B cell (primary cell): ENCODE data around the gene SAPCD2. TPM values are rescaled to one million over a fixed set of nuclear protein-coding genes. Genes with fewer than 3 reads are reported as not detected.

Experiments
- ATAC-seq: fragments of 200-7000 bp; cut with Tn5 transposase; one replicate; pipeline ENCODE4 v1.10.0; 2021; ENCODE audit warnings: low read depth, mild to moderate bottlenecking, moderate number of reproducible peaks, moderate library complexity
- CTCF ChIA-PET: fragments of 350-600 bp; sonication (Branson Sonifier 250); formaldehyde crosslinking; loops from one replicate; lab custom pipeline; 2021; ENCODE audit warnings: antibody characterized with exemption, inconsistent platforms; lab: Charles Lee
- POLR2A ChIA-PET: fragments of 350-600 bp; sonication (Branson Sonifier 250); formaldehyde crosslinking; loops from one replicate; lab custom pipeline; 2021; ENCODE audit warnings: antibody characterized with exemption; lab: Charles Lee
- DNase-seq: peaks from one replicate; pipeline ENCODE4 v3.0.0; 2013
- H2AFZ ChIP-seq: 2 replicates; pipeline ENCODE4 v1.6.1; 2012; ENCODE audit warnings: mild to moderate bottlenecking, low read depth, low read length; ENCODE audit not compliant: insufficient read depth, poor library complexity, severe bottlenecking
- H3K27ac ChIP-seq, 2 donors: 1 replicate in 1 of 2; 2 replicates in 1 of 2; pipeline ENCODE4 v1.5.1; 2012 to 2013; ENCODE audit warnings: low read length in 2 of 2, mild to moderate bottlenecking in 2 of 2, moderate library complexity in 1 of 2
- H3K27me3 ChIP-seq, 4 experiments: fragments of 200-600 bp in 1 of 4; sonication (generic) in 1 of 4; replicated peaks in 1 of 4; 1 replicate in 2 of 4; 2 replicates in 2 of 4; pipeline versions ENCODE4 v1.6.1 to v1.7.0; 2013 to 2016; ENCODE audit warnings: low read length in 3 of 4, mild to moderate bottlenecking in 2 of 4, mixed read lengths in 1 of 4, moderate library complexity in 1 of 4; ENCODE audit not compliant: insufficient read depth in 4 of 4, control insufficient read depth in 3 of 4; ENCODE audit errors: control extremely low read depth in 1 of 4
- H3K36me3 ChIP-seq, 2 experiments: replicated peaks in 1 of 2; 1 replicate in 1 of 2; 2 replicates in 1 of 2; pipeline versions ENCODE4 v1.6.1 to v1.7.1; 2013; ENCODE audit warnings: low read length in 1 of 2; ENCODE audit not compliant: insufficient read depth in 2 of 2, control insufficient read depth in 1 of 2; ENCODE audit errors: control extremely low read depth in 1 of 2, extremely low read depth in 1 of 2
- H3K4me1 ChIP-seq, 2 donors: fragments of 200-600 bp in 1 of 2; sonication (generic) in 1 of 2; 1 replicate in 1 of 2; 2 replicates in 1 of 2; pipeline versions ENCODE4 v1.5.1 to v1.6.1; 2013 to 2017; ENCODE audit warnings: low read length in 2 of 2; ENCODE audit not compliant: control insufficient read depth in 2 of 2, insufficient read depth in 2 of 2
- H3K4me2 ChIP-seq: replicated peaks from 2 replicates; pipeline ENCODE3; 2012; ENCODE audit warnings: mild to moderate bottlenecking, low read depth, low read length; ENCODE audit not compliant: poor library complexity, severe bottlenecking
- H3K4me3 ChIP-seq, 5 experiments: fragments of 200-600 bp in 1 of 5; sonication (generic) in 1 of 5; 1 replicate in 3 of 5; 2 replicates in 2 of 5; pipeline versions ENCODE4 v1.5.1 to v1.7.0; 2011 to 2016; ENCODE audit warnings: low read length in 4 of 5, mild to moderate bottlenecking in 4 of 5, low read depth in 2 of 5, control low read depth in 1 of 5, moderate library complexity in 1 of 5; ENCODE audit not compliant: insufficient read depth in 1 of 5; ENCODE audit errors: control extremely low read depth in 1 of 5, extremely low read depth in 1 of 5
- H3K79me2 ChIP-seq: fragments of 200-600 bp; sonication (generic); one replicate; pipeline ENCODE4 v1.6.0; 2016; ENCODE audit warnings: low read length; ENCODE audit not compliant: control insufficient read depth, insufficient read depth
- H3K9ac ChIP-seq: fragments of 200-600 bp; sonication (generic); 2 replicates; pipeline ENCODE4 v1.6.1; 2017; ENCODE audit warnings: mild to moderate bottlenecking, low read length, moderate library complexity
- H3K9me3 ChIP-seq, 3 donors: one replicate each; pipeline versions ENCODE4 v1.6.1 to v1.7.1; 2013; ENCODE audit warnings: low read length in 2 of 3; ENCODE audit not compliant: control insufficient read depth in 2 of 3, insufficient read depth in 1 of 3; ENCODE audit errors: control extremely low read depth in 1 of 3
- H4K20me1 ChIP-seq: 2 replicates; pipeline ENCODE4 v1.6.0; 2012; ENCODE audit warnings: mild to moderate bottlenecking, low read length; ENCODE audit not compliant: insufficient read depth, control insufficient read depth, poor library complexity, severe bottlenecking
- H3K27ac Mint-ChIP-seq: one replicate; pipeline ENCODE4 v1.8.0; 2021; ENCODE audit warnings: mixed read lengths
- H3K27me3 Mint-ChIP-seq: one replicate; pipeline ENCODE4 v1.8.0; 2021; ENCODE audit warnings: mixed read lengths
- H3K4me1 Mint-ChIP-seq: one replicate; pipeline ENCODE4 v1.8.0; 2021; ENCODE audit warnings: mixed read lengths
- H3K4me3 Mint-ChIP-seq: one replicate; pipeline ENCODE4 v1.8.0; 2021; ENCODE audit warnings: mixed read lengths
- H3K9me3 Mint-ChIP-seq: one replicate; pipeline ENCODE4 v1.8.0; 2022; ENCODE audit warnings: mixed read lengths; ENCODE audit not compliant: insufficient read depth
- EZH2 ChIP-seq: IDR thresholded peaks from 2 replicates; pipeline ENCODE4 v1.6.1; 2012; ENCODE audit warnings: borderline replicate concordance, low read depth, mild to moderate bottlenecking, moderate library complexity, low read length; ENCODE audit not compliant: insufficient read depth, poor library complexity, severe bottlenecking
- WGBS: methylation state at CpG from one replicate; pipeline ENCODE4 v1.1.5; 2013; ENCODE audit warnings: missing lambda C conversion rate; ENCODE audit not compliant: insufficient coverage; 5-methylcytosine and 5-hydroxymethylcytosine counted together
- intact Hi-C: fragments of 100-400 bp; cut with micrococcal nuclease; formaldehyde crosslinking; loops from one replicate; pipeline ENCODE4 v1.10.0; 2022
- polyA plus RNA-seq: library from polyadenylated mRNA; depleted of rRNA; stranded (reverse); fragments of >200 nt; gene quantifications from 2 replicates; pipeline ENCODE4 v1.2.3, GENCODE V29; 2012
- total RNA-seq, 2 donors: library from RNA; stranded (reverse); fragments of 120-200 nt in 1 of 2; gene quantifications; 1 replicate in 1 of 2; 2 replicates in 1 of 2; pipeline versions ENCODE4 v1.2.3 to v1.2.4, GENCODE V29; 2013 to 2022
- TF ChIP-seq, protein P1 (sequence below): fragments of 200-600 bp; IDR thresholded peaks from one replicate; pipeline ENCODE4 v1.8.0; 2022; ENCODE audit warnings: antibody characterized with exemption, mild to moderate bottlenecking

Gene SAPCD2
- total and polyA plus RNA-seq, 2 donors (not counting 1 experiment from before 2014, with no cell fraction given), result 0.39 to 0.69 TPM

DNA sequence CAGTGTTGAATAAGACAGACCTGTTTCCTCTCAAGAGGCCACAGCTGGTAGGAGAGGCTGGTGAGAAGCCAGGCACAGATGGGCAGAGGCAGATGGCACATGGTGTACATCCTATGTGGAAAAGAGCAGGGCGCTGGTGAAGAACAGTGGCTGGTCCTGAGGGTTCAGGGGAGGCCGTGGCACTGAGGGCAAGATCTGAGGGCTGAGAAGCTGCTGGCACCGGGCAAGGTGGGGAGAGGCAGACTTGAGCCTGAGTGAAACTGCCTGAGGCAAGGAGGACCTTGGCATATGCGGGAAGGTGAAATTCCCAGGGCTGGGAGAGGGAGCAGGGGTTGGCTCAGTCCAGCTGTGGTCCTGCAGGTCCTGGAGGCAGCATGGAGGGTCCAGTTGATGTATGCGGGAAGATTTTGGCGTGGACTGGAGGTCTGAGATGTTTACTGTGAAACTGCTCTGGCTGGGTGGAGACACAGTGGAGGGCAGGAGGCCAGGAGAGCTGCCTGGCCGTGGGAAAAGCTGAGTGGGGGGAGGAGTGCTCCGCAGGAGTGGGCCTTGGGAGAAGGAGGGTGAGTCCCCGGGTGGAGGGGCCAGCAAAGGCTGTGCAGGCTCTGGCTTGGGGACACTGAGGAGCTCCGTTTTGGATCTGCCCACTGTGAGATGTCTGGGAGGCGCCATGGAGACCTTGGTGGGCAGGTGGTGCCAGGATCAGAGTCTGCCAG is 19.0 kb upstream of the SAPCD2 start:
- Mint-ChIP-seq H3K27me3 (no peaks in the 10 kb centered on the region), H3K27ac (no peak overlapping the region), H3K9me3 (no peaks in the 10 kb centered on the region), H3K4me1 (peaks cover 27% of the 10 kb centered on the region), H3K4me3 (no peak overlapping the region)
- ChIA-PET POLR2A (interaction anchor here (1.1 kb wide), 1 partner anchor 26 kb away, joined by 3 read pairs; no protein-coding TSS in a partner anchor), CTCF (interaction anchor here (1.3 to 1.7 kb wide), 2 partner anchors 18 to 43 kb away, joined by 3 to 5 read pairs; partner anchors contain the start of gene NPDC1)
- H3K9me3 ChIP-seq, result no peaks in the 10 kb centered on the region
- H3K27me3 ChIP-seq, result no peaks in the 10 kb centered on the region
- DNase-seq (no peak), ATAC-seq (no peak)
- H3K4me1 ChIP-seq, result peaks cover 18 to 27% of the 10 kb centered on the region in 2 donors
- H3K4me3 ChIP-seq, result no peak overlapping the region
- no peak overlapping the region for H2AFZ ChIP-seq
- TF ChIP-seq, protein P1, sequence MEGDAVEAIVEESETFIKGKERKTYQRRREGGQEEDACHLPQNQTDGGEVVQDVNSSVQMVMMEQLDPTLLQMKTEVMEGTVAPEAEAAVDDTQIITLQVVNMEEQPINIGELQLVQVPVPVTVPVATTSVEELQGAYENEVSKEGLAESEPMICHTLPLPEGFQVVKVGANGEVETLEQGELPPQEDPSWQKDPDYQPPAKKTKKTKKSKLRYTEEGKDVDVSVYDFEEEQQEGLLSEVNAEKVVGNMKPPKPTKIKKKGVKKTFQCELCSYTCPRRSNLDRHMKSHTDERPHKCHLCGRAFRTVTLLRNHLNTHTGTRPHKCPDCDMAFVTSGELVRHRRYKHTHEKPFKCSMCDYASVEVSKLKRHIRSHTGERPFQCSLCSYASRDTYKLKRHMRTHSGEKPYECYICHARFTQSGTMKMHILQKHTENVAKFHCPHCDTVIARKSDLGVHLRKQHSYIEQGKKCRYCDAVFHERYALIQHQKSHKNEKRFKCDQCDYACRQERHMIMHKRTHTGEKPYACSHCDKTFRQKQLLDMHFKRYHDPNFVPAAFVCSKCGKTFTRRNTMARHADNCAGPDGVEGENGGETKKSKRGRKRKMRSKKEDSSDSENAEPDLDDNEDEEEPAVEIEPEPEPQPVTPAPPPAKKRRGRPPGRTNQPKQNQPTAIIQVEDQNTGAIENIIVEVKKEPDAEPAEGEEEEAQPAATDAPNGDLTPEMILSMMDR, result no peak
- no peak for TF ChIP-seq EZH2
- peaks cover 28% of the 10 kb centered on the region for H3K79me2 ChIP-seq
- intact Hi-C loops, result loop anchor here (5.0 kb wide), 1 partner anchor 38 kb away; no protein-coding TSS in a partner anchor
- 95% methylated on average over 11 of the region's 11 CpGs for WGBS
- H3K27ac ChIP-seq, result no peak overlapping the region
- H3K36me3 ChIP-seq, result peaks cover 4 to 24% of the 10 kb centered on the region in 2 experiments
- H4K20me1 ChIP-seq, result peaks cover 4% of the 10 kb centered on the region
- H3K4me2 ChIP-seq, result no peak overlapping the region
- H3K9ac ChIP-seq, result no peak overlapping the region

DNA sequence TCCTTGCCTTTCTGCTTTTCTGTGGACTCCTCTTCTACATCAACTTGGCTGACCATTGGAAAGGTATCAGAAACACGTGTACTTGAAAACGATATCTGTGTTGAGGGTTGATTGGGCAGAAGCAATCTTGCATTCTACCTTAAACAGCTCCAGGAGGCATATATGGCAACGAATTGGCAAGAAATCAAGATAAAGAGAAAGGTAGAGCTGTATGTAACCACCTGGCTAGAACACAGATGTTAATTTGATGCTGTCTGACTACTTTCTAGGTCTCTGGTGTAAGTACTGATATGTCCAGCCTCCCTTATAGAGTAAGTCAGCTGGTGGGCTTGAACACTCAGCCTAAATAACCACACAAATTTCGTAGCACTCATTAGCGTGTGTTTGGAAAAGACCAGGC is 17.8 kb upstream of the SAPCD2 start:
- ChIA-PET POLR2A (interaction anchor here (0.6 to 1.1 kb wide), 3 partner anchors 27 to 553 kb away, joined by 3 to 4 read pairs (median 3); partner anchors contain the start of gene DPP7), CTCF (interaction anchor here (2.8 kb wide), 1 partner anchor 149 kb away, joined by 8 read pairs; no protein-coding TSS in a partner anchor)
- H3K4me3 Mint-ChIP-seq, result peak overlapping the region; percentile 91
- H3K9me3 ChIP-seq, result no peaks in the 10 kb centered on the region
- peaks cover 18 to 37% of the 10 kb centered on the region in 2 donors for H3K4me1 ChIP-seq
- H3K9me3 Mint-ChIP-seq, result no peaks in the 10 kb centered on the region
- H2AFZ ChIP-seq, result no peak overlapping the region
- H3K4me3 ChIP-seq, result peak overlapping the region in 1 of 5 experiments; percentile 74
- peaks cover 36% of the 10 kb centered on the region for H3K4me1 Mint-ChIP-seq
- no peaks in the 10 kb centered on the region for H3K27me3 Mint-ChIP-seq
- no peak for TF ChIP-seq EZH2
- intact Hi-C loops, result loop anchor here (5.0 kb wide), 1 partner anchor 39 kb away; no protein-coding TSS in a partner anchor
- DNase-seq, result no peak
- peak overlapping the region; percentile 94 for H3K27ac Mint-ChIP-seq
- H3K27me3 ChIP-seq, result no peaks in the 10 kb centered on the region
- no peak overlapping the region for H3K27ac ChIP-seq
- H3K9ac ChIP-seq, result no peak overlapping the region
- WGBS, result 100% methylated on average over 1 of the region's 5 CpGs
- ATAC-seq, result no peak
- H4K20me1 ChIP-seq, result peaks cover 4% of the 10 kb centered on the region
- peak overlapping the region; percentile 90 for H3K4me2 ChIP-seq
- peaks cover 2 to 22% of the 10 kb centered on the region in 2 experiments for H3K36me3 ChIP-seq
- peaks cover 28% of the 10 kb centered on the region for H3K79me2 ChIP-seq
